Cerebellar nuclear complex (tissue), 1 donor: ENCODE data around the gene THY1.
"Not testable (repeated sequence)": the region's sequence is repeated elsewhere in the genome, so short reads cannot be mapped to it uniquely, and the experiment has no call there.

Experiments used
- DNase-seq, 2 experiments: peaks; one replicate each; lab custom pipeline; 2025; lab: John Stamatoyannopoulos, UW

THY1 gene

DNA sequence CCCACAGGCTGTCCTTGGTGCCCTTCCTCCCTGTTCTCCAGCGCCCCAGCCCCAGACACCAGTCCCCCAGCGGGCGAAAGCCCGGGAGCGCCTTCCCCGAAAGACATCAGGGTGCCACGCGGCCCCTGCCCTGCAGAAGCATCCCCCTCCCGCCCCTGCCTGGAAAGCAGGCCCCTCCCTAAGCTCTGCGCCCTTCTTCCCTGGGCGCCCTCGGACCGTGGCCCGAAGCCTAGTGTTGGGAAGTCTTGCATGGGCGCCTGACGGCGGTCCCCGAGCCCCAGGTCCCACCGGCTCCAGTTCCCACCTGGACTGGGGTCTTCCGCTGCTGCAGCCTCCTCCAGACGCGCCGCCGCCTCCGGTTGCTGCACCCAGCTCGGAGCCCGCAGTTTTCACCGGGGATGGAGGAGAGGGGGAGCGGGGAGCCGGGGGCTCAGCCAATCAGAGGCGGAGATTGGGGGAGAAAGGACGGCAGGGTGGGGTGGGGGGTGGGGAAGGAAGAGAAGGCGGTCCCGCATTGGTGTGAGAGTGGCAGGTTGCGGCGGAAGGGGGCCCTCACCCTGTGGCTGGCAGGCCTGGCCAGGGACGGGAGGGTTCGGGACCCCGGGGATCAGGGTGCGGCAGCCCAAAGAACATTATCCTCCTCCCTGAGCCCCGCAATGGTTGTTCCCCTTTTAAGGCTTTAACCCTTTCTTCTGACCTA is at the start of gene THY1:
Gene THY1, minus strand, starts transcription at position 364 of the 700 bp plus-strand sequence. CDS start 2,267 bp downstream, outside the sequence.
- DNase-seq: peak in 1 of 2 experiments; percentile 41

DNA sequence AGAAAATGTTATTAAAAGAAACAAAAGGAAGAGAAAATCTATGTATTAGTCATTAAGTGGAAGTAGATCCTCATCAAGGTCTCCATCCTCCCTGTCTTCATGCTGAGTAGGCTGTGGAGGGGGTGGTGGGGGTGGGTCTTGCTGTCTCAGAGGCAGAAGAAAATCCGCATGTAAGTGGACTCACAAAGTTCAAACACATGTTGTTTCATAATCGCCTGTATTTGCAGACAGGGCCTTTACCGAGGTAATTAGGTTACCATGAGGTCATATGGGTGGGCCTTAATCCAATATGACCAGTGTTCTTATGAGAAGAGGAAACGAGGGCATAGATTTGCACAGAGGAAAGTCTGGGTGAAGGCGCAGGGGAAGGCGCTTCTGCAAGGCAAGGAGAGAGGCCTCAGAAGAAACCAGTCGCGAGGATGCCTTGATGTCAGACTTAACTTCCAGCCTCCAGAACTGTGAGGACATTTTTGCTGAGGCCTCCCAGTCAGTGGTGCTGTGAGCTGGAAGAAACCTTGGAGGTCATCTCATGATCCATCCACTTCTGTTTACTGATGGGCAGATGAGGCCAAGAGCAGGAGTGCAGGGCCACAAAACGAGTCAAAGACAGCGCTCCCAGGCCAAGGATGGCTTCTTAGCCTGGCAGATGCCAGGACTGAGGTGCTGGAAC is 49.3 kb upstream of the THY1 start:
- no peak for DNase-seq

DNA sequence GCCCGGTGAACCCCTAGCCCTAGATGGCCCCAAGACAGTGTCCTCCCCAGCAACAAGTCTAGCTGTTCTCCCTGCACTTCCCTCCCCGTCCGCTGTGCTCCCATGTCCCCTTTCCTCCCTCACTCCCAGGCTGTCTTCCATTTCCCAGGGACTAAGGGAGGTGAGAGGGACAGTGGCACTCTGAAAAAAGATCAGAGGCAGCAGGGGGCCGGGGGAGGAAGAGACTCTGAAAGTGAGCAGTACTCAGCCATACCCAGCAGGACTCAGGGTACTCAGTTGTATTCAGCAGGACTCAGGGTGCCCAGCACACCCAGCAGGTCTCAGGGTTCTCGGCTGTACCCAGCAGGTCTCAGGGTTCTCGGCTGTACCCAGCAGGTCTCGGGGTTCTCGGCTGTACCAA is 48.4 kb upstream of the THY1 start:
- DNase-seq: no peak

DNA sequence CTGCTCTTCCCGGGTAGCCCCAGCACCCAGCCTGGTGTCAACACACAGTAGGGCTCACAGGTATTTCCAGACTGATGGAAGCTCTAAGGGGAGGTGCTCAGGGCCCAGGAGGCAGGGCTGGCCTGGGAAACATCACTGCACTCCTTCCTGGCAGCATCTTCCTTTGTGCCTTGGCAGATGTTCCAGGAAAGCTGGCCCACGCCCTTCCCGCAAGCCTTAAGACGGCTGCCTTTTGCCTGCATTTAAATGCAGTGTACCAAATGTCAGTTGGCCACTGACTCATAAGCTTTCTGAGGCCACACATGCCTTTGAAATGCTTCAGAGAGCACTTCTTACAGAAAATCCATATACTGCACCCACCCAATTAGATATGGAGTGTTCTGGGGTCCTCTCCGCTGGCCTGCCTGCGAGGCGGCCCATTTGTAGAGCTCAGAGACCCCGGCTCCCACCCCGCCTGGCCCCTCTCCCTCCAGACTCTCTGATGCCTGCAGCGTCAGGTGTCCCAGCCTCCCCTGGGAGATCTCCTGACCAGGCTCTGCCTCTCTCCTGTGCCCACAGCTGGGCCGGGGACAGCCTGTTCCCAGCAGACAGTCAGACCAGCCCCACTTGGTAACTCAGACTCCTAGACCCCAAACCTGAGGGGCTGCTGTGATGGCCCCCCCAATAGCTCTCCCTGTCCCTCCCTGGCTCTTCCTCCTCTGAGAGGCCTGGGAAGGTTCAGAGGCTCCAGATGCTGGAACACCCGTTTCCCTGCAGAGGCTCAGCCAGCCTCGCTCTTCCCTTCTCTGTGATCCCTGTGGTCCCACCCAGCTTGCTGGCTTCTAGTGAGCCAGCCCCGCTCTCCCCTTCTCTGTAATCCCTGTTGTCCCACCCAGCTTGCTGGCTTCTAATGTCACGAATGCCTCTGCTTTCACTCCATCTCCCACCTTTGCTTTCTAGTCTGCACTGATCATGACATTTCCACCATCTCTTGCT is 47.6 kb upstream of the THY1 start:
- DNase-seq: no peak

DNA sequence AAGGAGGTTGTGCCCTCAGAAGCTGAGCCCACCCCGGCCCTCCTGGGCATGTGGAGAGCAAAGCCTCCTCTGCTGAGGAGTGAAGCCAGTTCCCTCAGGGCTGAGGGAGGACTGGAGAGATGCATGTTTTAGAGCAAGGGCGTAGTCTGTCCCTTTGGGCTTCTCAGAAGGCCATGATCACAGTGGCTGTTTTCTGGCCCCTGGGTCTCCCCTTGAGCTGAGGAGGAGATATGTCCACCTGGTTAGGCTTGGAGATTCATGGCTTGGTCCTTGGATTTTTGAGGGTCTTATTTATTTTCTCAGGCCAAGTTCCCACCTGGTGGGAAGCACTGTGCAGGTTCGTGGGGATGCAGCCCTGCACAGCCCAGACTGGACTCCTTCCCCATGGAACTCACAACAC is 46.5 kb upstream of the THY1 start:
- no peak for DNase-seq

DNA sequence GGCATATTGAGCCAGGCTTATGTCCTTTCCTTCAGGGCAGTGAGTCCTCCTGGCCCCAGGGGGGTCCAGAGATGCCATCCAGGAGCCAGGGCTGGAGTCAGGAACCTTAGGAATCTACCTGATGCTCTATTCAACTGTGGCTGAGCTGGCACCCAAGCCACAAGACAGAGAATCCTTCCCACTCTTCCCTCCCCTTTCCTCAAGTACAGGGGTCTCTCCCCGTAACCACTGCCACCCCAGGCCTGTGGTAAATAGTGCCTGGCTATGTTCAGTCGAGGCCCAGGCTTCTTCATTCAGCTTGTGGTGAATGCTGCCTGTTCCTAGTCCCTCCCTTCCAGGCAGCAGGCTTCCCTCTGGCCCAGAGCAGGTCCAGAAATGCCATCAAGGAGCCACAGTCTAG is 45.5 kb upstream of the THY1 start:
- DNase-seq: no peak

DNA sequence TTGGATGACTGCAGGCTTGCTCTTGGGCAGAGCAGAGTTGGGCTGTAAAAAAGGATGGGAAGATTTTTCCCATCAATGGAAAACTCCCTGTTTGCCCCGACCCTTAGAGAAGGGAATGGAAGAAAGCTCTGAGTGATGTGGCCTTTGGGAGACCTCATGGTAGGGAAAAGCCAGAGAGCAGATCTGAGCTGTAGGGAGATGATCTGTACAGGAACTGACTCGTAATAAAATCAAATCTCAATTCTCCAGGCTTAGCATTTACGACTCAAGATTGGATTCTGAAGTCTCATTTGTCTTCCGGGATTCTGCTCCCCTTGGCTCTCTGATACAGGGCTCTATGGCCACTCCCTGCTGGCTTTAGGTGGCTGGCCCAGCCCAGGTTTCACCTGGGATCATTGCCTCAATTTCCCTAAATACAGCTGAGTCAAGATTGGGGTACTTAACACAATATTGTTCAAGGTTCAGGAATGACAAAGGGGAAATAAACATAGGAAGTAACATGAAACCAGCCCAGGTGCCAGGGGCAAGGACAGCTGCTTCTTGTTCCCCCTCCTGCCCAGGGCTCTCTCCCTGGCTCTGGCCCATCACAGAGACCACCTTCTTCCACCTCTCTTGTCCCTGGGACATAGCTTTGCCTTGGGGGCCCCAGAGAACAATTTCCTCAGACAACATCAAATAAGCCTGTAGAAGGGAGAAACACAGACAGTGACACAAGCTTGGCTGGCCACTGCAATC is 38.4 kb upstream of the THY1 start:
- no peak for DNase-seq

DNA sequence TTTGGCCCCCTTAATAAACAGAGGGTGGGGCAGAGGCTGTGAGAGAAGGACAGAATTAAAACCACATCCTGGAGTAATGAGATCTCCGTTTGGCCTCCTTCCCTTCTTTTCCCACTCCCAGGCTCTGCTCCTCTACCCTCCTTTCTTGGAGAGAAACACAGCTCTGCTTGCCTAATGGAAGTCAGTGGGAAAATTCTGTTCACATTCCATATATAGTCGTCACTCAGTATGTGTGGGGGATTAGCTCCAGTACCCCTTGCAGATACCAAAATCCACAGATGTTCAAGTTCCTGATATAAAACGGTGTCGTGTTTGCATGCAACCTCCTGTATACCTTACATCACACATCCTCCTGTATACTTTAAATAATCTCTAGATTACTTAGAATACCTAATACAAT is 37.6 kb upstream of the THY1 start:
- DNase-seq: no peak

DNA sequence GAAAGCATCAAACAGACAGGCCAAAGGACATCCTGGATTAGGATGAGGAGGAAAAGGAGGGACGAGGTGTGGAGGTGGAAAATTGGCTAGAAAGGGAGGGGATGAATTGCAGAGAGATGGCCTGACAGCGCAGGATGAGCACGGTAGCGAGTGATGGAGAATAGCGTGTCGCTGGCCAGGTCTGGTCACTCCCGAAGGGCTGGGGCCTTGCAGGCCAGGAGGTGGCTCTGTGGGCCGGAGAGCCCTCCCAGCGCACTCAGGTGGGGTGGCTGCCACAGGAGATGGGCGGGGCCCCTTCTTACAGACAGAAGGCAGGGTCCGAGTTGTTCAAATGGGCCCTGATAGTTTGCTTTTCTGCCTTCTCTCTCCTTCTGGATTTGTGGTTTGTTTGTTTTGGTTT is 37.1 kb upstream of the THY1 start:
- no peak for DNase-seq

DNA sequence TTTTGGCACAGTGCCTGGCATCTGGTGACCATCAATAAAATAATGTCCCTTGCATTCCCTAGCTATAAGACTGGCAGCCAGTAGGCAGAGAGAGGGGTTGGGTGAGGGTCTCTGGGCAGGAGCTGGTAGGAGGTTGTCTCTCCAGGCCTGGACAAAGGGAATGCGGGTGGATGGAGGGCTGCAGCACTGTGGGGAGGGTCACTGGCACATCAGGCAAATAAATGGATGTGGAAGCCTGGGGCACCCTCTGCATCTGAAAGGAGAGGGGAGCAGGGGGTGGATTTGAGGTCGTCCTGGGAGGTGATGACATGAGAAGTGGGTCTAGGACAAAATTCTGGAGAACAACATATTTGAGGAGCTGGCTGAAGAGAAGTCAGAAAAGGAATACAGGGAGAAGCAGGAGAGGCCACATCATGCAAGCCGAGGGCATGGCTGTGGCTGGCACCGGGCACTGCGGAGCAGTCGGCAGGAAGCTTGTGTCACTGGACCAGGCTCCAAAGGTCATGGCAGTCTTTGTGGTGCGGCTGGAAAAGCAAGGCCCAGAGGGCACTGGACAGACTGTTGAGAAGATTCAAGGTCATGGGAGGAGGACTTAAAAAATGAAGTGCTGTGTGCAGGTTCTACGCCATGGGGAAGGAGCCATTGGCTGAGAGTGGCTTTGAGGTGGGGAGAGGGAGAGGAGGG is 36.5 kb upstream of the THY1 start:
- no peak for DNase-seq

DNA sequence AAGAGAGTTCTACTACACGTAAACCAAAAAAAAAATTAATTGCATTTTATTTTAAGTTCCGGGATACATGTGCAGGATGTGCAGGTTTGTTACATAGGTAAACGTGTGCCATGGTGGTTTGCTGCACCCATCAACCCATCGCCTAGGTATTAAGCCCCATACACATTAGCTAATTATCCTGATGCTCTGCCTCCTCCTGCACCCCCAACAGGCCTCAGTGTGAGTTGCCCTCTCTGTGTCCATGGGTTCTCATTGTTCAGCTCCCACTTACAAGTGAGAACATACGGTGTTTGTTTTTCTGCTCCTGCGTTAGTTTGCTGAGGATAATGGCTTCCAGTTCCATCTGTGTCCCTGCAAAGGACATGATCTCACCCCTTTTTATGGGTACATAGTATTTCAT is 32.7 kb upstream of the THY1 start:
- DNase-seq: not testable (repeated sequence)

DNA sequence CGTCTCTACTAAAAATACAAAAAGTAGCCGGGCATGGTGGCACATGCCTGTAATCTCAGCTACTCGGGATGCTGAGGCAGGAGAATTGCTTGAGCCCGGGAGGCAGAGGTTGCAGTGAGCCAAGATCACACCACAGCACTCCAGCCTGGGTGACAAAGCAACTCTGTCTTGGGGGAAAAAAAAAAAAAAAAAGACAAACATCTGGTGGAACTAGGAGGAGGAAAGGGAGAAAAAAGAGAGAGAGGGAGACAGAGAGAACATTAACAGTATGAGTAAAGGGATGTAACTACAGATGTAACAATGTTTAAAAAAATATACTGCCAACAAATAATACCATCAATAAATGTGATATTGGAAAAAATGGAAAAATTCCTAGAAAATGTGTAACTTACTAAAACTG is 32.3 kb upstream of the THY1 start:
- DNase-seq: not testable (repeated sequence)

DNA sequence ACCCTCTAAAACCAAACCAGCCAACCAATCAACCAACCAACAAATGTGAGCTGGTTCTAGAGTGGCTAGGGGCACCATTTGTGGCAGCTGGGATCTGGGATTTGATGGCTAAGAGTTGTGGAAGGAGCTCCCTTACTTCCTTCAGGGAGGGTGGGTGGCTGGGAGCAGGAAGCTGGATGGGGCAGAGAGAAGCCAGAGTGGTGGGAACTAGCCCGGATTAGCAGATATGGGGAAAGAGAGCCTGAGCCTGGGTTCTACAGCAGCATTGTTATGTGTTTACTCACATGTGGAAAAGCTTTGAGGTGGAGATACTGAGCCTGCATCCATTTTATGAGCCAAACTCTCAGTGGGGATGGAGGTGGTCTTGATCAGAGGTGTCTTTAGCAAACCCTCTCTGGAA is 30.9 kb upstream of the THY1 start:
- DNase-seq: no peak

DNA sequence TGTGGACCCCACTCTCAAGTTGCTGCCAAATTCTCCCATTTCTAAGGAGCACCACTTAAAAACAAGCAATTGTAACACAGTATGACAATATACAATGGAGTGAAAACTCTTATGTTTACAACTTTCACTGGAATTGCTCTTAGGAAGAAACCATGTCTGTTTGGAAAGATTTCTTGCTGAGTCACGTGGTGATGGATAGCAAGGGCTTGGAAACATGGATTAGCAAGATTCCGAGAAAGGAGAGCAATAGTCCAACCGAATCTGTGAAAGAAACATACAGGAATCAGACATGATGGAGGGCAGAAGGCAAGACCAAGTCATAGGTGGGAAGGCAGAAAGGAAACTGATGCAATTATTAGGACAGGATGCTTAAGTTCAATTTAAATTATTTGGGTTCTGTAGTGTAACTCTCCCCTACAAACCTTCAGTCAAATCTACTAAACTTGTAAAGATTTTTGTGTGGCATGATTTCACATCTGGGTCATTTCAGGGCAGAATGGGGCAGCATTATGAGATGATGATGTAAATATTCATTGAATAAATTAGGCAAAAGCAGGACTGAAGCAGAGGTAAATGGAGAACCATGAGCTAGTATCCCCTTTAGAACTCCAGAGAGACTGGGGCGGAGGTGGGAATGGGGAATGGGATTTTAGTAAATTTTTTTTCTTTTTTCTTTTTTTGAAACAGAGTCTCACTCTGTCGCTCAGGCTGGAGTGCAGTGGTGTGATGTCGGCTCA is 27.8 kb upstream of the THY1 start:
- no peak for DNase-seq

DNA sequence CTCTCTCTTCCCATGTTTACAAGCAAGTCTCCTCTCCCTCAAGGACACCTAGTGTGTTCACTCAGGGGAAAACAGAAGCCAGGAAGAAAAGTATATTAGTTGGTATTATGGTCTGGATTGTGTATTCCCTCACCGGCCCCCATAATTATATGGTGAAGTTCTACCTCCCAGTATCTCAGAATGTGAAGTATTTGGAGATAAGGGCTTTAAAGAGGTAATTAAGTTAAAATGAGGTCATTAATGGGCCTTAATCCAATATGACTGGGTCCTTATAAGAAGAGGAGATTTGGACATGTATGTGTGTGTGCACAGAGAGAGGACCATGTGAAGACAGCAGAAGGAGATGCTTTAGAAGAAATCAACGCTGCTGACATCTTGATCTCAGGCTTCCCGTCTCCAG is 26.5 kb upstream of the THY1 start:
- no peak for DNase-seq

DNA sequence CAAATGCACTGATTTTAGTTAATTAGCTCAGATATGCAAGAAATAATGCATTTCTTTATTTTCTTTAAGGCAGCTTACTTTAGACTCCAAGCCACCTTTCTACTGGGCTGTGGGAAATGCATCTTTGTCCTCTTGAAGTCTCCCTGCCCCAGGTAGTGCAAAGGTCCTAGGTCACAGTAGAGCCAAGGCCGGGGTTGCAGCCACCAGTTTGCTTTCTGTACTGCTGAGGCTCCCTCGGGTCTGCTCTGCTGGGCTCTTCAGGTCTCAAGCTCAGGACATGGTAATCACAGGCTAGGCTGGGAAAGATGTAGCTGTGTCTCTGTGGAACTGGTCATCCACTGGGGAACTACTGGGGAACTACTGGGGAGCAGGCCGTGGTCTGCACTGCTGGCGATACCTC is 25.4 kb upstream of the THY1 start:
- no peak for DNase-seq

DNA sequence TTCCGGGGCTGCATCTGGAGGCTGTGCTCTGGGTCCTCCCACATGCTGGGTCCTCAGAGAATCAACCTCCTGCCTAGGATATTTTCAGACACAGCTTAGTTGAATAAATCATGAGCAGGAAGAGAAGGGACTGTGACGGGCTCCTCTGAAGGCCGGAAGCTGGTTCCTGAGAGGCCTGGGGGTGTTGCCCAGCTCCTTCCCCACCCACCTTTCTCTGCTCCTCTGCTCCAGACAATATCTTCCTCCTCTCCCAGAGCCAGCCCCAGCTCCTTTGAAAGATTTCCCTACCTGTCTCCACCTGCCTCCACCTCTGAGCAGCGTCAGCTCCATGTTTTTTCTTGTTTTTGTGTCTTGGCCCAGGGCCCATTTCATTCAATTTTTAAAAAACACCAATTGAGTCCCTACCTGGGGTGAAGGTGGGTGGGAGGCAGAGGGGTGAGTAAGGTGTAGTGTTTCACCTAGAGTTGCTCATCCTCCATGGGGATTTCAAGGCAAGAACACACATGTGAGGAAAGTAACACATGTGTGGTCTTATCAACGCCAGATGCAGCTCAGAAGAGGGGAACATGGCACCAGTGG is 24.8 kb upstream of the THY1 start:
- no peak for DNase-seq

DNA sequence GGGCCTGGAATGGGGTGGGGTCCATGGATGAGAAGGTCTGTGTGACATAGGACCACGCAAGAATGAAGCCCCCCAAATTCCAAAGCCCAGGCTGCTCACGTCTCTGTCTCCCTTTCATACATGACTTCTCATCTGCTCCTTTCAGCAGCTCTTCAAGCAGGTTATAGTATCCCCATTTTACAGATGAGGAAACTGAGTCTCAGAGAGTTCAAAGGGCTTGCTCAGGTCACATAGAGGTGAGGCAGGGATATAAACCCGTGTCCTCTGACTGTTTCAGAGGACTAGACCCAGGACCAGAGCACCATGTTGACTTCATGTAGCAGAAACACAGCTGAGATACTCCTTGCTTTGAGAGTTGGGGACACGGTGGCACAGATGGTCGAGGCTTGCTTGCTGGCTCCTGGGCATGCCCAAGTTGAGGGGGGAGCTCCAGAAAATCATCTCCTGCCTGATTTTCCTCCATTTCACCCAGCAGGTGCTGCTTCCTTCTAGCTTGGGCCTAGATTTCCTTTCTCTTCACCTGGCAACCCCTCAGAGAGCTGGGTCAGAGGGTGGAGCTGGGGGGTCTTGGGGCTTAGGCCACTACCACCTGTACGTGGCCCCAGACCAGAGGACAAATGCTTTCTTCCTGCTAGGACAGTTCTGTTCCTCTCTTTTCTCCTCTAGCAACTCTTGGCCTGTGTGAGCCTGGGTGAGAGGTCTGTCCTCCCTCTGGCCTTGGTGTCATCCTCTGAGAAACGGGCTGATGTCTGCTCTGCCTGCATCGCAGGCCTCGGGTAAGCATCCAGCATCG is 24.1 kb upstream of the THY1 start:
- no peak for DNase-seq

DNA sequence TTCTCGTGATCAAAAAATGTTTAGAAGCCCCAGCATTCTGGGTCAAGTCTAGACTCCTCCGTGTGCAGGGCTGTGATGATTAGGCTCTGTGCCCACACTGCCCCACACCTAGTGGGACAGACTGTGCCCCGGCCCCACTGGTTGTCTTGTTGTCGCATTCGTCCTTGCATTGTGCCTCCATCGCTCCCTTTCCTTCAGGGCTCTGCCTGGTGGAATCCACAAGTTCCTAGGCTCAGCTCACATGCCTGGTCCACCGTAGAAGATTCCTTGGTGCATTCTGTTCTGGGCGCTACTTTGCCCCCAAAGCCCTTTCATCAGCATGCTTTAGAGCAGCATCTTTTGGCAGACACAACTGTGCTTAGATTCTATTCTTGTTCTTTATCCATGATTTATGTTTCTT is 23.5 kb upstream of the THY1 start:
- no peak for DNase-seq
